AG09309 (cell line): Measurements from ENCODE around the gene SLC10A1.
A peak's percentile ranks its signal among the peaks of the same experiment; 100 is the strongest.

Experiments used
- DNase-seq: peaks from one replicate; pipeline ENCODE4 v3.0.0-alpha.2; 2010; ENCODE audit warnings: low read depth
- H3K4me3 ChIP-seq: 2 replicates; pipeline ENCODE4 v1.5.1; 2011; ENCODE audit warnings: mild to moderate bottlenecking, low read depth, low read length, moderate library complexity; ENCODE audit not compliant: control insufficient read depth
- TF ChIP-seq, protein P1 (sequence below): IDR thresholded peaks from 2 replicates; pipeline ENCODE4 v1.5.1; 2011; ENCODE audit warnings: mild to moderate bottlenecking, low read depth, low read length, inconsistent platforms; ENCODE audit not compliant: insufficient read depth, control insufficient read depth; ENCODE audit errors: missing control alignments

The SLC10A1 gene

DNA sequence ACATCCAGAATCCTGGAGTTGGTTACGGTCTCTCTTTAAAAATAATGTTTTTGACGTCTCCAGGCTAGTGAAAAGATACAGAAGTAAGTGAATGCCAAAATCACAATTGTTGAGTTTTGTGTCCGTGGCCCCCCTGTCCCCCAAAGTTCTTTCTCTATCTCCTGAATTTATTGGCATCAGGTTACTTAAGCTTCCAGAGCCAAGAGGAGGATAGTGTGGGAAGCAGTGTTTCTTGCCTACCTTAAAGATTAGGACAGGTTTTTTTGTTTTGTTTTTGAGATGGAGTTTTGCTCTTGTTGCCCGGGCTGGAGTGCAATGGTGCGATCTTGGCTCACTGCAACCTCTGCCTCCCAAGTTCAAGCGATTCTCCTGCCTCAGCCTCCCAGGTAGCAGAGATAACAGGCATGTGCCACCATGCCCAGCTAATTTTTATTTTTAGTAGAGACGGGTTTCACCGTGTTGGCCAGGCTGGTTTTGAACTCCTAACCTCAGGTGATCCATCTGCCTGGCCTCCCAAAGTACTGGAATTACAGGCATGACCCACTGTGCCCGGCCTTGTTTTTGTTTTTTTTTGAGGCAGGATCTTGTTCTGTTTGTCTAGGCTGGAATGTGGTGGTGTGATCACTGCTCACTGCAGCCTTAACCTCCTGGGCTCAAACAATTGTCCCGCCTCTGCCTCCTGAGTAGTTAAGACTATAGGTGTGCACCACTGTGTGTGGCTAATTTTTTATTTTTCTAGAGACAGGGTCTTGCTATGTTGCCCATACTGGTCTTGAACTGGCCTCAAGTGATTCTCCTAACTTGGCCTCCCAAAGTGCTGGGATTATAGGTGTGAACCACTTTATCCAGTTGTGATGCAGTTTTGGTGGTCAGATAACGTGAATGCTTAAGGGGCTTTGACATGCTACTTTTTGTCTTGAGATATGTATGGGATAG, 24.7 kb downstream of the SLC10A1 start:
- no peak for DNase-seq
- no peak overlapping the region for H3K4me3 ChIP-seq
- TF ChIP-seq, protein P1, sequence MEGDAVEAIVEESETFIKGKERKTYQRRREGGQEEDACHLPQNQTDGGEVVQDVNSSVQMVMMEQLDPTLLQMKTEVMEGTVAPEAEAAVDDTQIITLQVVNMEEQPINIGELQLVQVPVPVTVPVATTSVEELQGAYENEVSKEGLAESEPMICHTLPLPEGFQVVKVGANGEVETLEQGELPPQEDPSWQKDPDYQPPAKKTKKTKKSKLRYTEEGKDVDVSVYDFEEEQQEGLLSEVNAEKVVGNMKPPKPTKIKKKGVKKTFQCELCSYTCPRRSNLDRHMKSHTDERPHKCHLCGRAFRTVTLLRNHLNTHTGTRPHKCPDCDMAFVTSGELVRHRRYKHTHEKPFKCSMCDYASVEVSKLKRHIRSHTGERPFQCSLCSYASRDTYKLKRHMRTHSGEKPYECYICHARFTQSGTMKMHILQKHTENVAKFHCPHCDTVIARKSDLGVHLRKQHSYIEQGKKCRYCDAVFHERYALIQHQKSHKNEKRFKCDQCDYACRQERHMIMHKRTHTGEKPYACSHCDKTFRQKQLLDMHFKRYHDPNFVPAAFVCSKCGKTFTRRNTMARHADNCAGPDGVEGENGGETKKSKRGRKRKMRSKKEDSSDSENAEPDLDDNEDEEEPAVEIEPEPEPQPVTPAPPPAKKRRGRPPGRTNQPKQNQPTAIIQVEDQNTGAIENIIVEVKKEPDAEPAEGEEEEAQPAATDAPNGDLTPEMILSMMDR, result no peak

DNA sequence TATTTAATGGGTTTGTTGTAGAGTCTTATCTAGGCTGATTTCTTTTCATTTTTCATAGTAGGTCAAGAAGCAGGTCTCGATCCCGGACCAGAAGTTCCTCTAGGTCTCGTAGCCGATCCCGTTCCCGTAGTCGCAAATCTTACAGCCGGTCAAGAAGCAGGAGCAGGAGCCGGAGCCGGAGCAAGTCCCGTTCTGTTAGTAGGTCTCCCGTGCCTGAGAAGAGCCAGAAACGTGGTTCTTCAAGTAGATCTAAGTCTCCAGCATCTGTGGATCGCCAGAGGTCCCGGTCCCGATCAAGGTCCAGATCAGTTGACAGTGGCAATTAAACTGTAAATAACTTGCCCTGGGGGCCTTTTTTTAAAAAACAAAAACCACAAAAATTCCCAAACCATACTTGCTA, 25.9 kb downstream of the SLC10A1 start:
- no peak for DNase-seq
- TF ChIP-seq, protein P1, result no peak
- no peak overlapping the region for H3K4me3 ChIP-seq

DNA sequence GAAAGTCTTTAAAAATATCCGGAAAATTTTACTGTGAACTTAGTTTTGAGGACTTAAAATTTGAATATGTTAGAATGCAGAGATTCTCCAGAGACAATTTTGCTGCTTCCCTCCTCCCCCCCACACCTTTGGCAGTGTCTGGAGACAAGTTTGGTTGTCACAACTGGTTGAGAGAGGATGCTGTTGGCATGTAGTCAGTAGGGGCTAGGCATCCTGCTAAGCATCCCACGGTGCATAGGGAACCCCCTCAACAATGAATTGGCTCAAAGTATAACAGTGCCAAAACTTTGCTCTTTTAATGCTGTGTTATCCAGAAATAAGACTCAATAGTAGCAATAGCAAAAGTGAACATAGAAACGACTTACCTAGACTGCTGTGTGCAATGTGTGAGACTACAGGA, 26.5 kb downstream of the SLC10A1 start:
- DNase-seq, result no peak
- TF ChIP-seq, protein P1, result no peak
- no peak overlapping the region for H3K4me3 ChIP-seq

DNA sequence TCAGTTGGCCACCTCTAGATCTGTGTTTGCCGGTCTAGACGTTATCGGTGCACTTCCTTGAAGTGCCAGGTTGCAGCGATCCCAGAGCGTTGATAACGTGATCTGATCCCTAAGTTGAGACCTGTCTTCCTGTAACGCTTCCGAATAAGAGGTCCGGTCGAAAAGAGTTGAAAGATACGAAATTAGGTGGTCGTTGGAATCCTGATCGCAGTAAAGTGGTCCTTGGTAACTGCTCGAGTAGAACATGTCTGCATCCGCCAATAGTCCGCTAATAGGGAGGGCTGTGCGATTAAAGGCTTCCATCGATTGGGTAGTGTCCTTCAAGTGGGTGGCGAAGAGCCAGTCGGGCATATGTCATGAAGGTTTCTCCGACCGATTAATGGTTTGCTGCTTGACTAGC, 27.4 kb downstream of the SLC10A1 start:
- no peak for DNase-seq
- no peak overlapping the region for H3K4me3 ChIP-seq
- TF ChIP-seq, protein P1, result no peak

DNA sequence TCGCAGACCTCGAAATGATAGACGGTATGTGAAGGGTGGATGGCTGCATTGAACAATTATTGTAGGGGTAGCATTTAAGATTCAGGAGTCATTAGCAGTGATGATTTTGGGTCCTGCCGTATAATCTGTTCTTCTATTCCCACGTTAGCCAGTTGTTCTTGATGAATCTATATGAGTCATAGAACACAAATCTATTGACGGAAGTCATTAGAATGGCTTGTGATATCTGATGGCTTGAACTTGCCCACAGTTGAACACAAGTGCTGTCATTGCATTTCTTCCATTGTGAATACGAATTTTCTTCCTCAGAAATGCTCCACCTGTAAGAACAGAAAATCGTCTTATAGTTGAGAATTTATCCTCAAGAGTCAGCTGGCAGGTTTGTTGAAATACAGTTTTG, 28.2 kb downstream of the SLC10A1 start:
- TF ChIP-seq, protein P1, result no peak
- DNase-seq, result no peak
- peak overlapping the region; percentile 89 for H3K4me3 ChIP-seq

DNA sequence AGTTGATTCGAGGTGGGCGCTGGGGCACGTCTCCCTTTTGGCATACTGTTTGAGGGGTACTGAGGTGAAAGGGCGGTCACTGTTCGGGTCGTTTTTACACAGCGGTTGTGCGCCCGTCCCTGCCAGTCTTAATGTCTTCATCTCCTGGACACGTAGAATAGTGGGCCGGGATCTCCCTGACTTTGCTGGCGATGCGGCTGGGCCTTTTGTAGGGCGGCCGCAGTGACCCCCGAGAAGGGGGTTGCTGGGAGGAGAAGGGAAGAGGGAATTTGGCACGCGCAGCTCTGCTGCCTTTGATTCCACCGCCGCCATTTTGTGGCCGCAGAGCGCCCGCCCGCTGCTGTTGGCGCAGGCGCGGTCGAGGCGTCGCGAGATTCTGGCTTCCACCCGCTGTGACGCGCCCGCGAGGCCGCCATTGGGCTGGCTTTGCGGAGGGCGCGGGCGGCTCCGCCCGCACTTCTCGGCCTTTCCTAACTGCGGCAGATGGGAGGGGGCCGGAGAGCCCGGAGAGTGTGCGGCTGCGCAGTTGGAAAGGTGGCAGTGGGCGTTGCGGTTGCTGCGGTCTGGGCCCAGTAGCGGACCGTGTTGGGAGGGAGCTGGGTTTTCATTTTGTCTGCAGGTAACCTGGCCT, 29.6 kb downstream of the SLC10A1 start:
- peak; percentile 51 for DNase-seq
- TF ChIP-seq, protein P1, result no peak
- H3K4me3 ChIP-seq, result peak overlapping the region; percentile 89
